ENCODE measurements around the gene CALU.

The CALU gene

DNA sequence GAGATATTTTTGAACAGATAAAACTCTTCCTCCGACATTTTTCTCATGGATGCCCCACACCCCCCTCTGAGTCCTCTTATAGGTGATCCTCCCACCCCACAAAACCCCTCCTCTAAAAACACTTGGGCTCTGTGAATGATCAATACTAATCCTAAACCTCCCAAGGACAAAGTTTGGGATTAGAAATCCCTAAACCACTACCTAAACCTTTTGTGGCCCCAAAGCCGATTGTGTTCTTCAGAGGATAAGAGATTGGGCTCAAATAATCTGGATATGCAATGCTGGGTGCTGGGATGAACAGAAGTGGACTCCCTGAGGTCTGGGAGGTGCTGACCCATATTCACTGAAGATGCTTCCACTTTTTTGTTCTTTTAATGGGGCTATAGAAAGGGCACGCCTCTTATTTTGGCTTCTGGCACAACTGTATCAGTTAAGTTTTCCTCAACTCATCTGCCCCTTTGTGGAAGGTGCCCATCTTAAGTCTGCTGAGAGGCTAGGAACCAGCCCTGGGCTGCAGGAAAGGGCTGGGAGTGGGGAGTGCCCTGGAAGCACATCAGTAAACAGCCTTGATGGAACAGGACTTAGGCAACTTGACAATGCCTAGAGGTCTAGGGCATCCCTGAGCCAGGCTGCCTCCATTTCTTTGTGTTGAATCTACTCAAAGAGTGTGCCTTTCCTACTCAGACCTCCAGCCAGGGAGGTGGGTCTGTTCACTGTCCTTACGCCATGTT is 36.8 kb downstream of the CALU start, which contains the start of gene OPN1SW:
OPN1SW (minus strand) TSS at position 51 of the 731 bp plus-strand sequence; CDS start at position 38, 13 bp downstream.
- H3K4me3 ChIP-seq (ENCODE audit: low read depth, low read length), result no peak within 1 kb of the TSS
- TF ChIP-seq, protein P1, sequence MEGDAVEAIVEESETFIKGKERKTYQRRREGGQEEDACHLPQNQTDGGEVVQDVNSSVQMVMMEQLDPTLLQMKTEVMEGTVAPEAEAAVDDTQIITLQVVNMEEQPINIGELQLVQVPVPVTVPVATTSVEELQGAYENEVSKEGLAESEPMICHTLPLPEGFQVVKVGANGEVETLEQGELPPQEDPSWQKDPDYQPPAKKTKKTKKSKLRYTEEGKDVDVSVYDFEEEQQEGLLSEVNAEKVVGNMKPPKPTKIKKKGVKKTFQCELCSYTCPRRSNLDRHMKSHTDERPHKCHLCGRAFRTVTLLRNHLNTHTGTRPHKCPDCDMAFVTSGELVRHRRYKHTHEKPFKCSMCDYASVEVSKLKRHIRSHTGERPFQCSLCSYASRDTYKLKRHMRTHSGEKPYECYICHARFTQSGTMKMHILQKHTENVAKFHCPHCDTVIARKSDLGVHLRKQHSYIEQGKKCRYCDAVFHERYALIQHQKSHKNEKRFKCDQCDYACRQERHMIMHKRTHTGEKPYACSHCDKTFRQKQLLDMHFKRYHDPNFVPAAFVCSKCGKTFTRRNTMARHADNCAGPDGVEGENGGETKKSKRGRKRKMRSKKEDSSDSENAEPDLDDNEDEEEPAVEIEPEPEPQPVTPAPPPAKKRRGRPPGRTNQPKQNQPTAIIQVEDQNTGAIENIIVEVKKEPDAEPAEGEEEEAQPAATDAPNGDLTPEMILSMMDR (IDR thresholded peaks at IDR 0.05; ENCODE audit: borderline replicate concordance, insufficient read depth, low read depth, low read length), result no peak

- H3K4me3 ChIP-seq (ENCODE audit: low read depth, low read length), result no peak overlapping the region
- TF ChIP-seq, protein P1 (IDR thresholded peaks at IDR 0.05; ENCODE audit: borderline replicate concordance, insufficient read depth, low read depth, low read length), result no peak
Observed at GRCh38 chr7:128777156-128778123, 38.3 kb downstream of the CALU start.

DNA sequence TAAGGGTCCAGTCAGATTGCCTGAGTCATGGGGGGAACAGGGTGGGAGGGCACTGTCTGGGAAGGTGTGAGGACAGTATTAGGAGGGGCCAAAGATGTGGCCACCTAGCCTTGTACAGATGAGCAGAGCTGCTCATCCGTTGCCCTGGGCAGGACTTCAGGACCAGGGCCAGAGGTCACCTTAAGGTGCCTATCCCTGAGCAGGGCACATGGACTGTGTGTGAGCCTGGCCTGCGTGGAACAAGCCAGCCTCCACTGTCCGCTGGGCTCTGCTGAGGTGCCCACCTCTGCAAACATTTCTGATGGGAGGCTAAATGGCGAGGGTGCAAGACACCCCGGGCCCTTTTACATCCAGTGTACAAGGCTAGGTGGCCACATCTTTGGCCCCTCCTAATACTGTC is 39.8 kb downstream of the CALU start:
- H3K4me3 ChIP-seq (ENCODE audit: low read depth, low read length), result no peak overlapping the region
- TF ChIP-seq, protein P1 (IDR thresholded peaks at IDR 0.05; ENCODE audit: borderline replicate concordance, insufficient read depth, low read depth, low read length), result no peak

- H3K4me3 ChIP-seq (ENCODE audit: low read depth, low read length), result no peak overlapping the region
- TF ChIP-seq, protein P1 (IDR thresholded peaks at IDR 0.05; ENCODE audit: borderline replicate concordance, insufficient read depth, low read depth, low read length), result no peak
Observed at GRCh38 chr7:128781126-128781525, 42.0 kb downstream of the CALU start.

GRCh38 chr7:128781851-128782250 is 42.7 kb downstream of the CALU start:
- no peak overlapping the region for H3K4me3 ChIP-seq (ENCODE audit: low read depth, low read length)
- TF ChIP-seq, protein P1 (IDR thresholded peaks at IDR 0.05; ENCODE audit: borderline replicate concordance, insufficient read depth, low read depth, low read length), result no peak

GRCh38 chr7:128783143-128783861 is 44.1 kb downstream of the CALU start:
- H3K4me3 ChIP-seq (ENCODE audit: low read depth, low read length), result no peak overlapping the region
- TF ChIP-seq, protein P1 (IDR thresholded peaks at IDR 0.05; ENCODE audit: borderline replicate concordance, insufficient read depth, low read depth, low read length), result no peak
